Breast epithelium (tissue), 4 donors: Measurements from ENCODE around the gene RASSF1. TPM values are rescaled to one million over a fixed set of nuclear protein-coding genes. Genes with fewer than 3 reads are reported as not detected.

Experiments used
- DNase-seq, 2 donors: peaks; one replicate each; pipeline ENCODE4 v3.0.0-alpha.2; 2019; ENCODE audit warnings: low spot score in 2 of 2
- H3K27ac ChIP-seq, 2 donors: fragments of 200-600 bp; sonication (generic) in 1 of 2; one replicate each; pipeline ENCODE4 v1.5.1; 2016 to 2019; ENCODE audit warnings: mild to moderate bottlenecking in 1 of 2
- H3K27me3 ChIP-seq, 2 donors: fragments of 200-600 bp; sonication (generic) in 1 of 2; one replicate each; pipeline versions ENCODE4 v1.5.1 to v1.6.0; 2017 to 2019; ENCODE audit warnings: control low read depth in 1 of 2, mild to moderate bottlenecking in 1 of 2
- H3K36me3 ChIP-seq: fragments of 200-600 bp; one replicate; pipeline ENCODE4 v1.5.1; 2019
- H3K4me1 ChIP-seq, 2 donors: fragments of 200-600 bp; sonication (generic); one replicate each; pipeline ENCODE4 v1.5.1; 2016 to 2019; ENCODE audit warnings: control low read depth in 1 of 2
- H3K4me3 ChIP-seq, 3 donors: fragments of 200-600 bp; sonication (generic); 1 replicate in 2 of 3; 2 replicates in 1 of 3; pipeline ENCODE4 v1.5.1; 2016 to 2019; ENCODE audit warnings: mild to moderate bottlenecking in 3 of 3, moderate library complexity in 2 of 3
- H3K9me3 ChIP-seq, 2 donors: fragments of 200-600 bp; sonication (generic) in 1 of 2; one replicate each; pipeline ENCODE4 v1.5.1; 2016 to 2019; ENCODE audit warnings: control low read depth in 1 of 2
- CTCF ChIP-seq, 3 donors: fragments of 450-650 bp; IDR thresholded peaks; one replicate each; pipeline ENCODE4 v1.5.1; 2016 to 2017; ENCODE audit warnings: antibody characterized with exemption in 3 of 3, mild to moderate bottlenecking in 3 of 3, moderate library complexity in 3 of 3
- POLR2A ChIP-seq: fragments of 450-650 bp; IDR thresholded peaks from one replicate; pipeline ENCODE4 v1.6.1; 2016; ENCODE audit warnings: antibody characterized with exemption, mild to moderate bottlenecking, moderate library complexity
- POLR2AphosphoS5 ChIP-seq, 3 donors: sonication (generic); formaldehyde crosslinking; IDR thresholded peaks; one replicate each; pipeline ENCODE4 v1.6.1; 2017; ENCODE audit warnings: antibody characterized with exemption in 3 of 3
- intact Hi-C: fragments of 100-400 bp; cut with DNase I; formaldehyde crosslinking; loops from one replicate; pipeline ENCODE4 v1.15.1; 2023; ENCODE audit warnings: low total_unique reads
- total RNA-seq, 3 donors: library from RNA; depleted of rRNA; stranded (reverse); fragments of >200 nt; gene quantifications; one replicate each; pipeline ENCODE4 v1.1.0, GENCODE V29; 2016

The RASSF1 gene
- total RNA-seq, 3 donors from 2014 or later: 42.7 to 63.6 (median 49.8) TPM

- intact Hi-C loops: no loop called here
- no peak for DNase-seq
- H3K36me3 ChIP-seq: no peaks in the 10 kb centered on the region
- no peaks in the 10 kb centered on the region for H3K27me3 ChIP-seq
- no peak overlapping the region for H3K4me3 ChIP-seq
- TF ChIP-seq POLR2A (no peak), POLR2AphosphoS5 (IDR thresholded peaks at IDR 0.05) (no peak), CTCF (IDR thresholded peaks at IDR 0.05) (no peak)
- H3K4me1 ChIP-seq: no peaks in the 10 kb centered on the region
- H3K27ac ChIP-seq: no peak overlapping the region
- H3K9me3 ChIP-seq: no peaks in the 10 kb centered on the region
Observed at GRCh38 chr3:50373146-50374051, 32.8 kb upstream of the RASSF1 start.

GRCh38 chr3:50372349-50372748 lies 31.7 kb upstream of the RASSF1 start:
- no peak for DNase-seq
- no peaks in the 10 kb centered on the region for H3K27me3 ChIP-seq
- H3K9me3 ChIP-seq: no peaks in the 10 kb centered on the region
- TF ChIP-seq POLR2A (no peak), CTCF (IDR thresholded peaks at IDR 0.05) (no peak), POLR2AphosphoS5 (IDR thresholded peaks at IDR 0.05) (no peak)
- intact Hi-C loops: no loop called here
- H3K27ac ChIP-seq: no peak overlapping the region
- no peaks in the 10 kb centered on the region for H3K4me1 ChIP-seq
- H3K36me3 ChIP-seq: no peaks in the 10 kb centered on the region
- H3K4me3 ChIP-seq: no peak overlapping the region

GRCh38 chr3:50371133-50371685 lies 30.6 kb upstream of the RASSF1 start:
- TF ChIP-seq CTCF (IDR thresholded peaks at IDR 0.05) (no peak), POLR2A (no peak), POLR2AphosphoS5 (IDR thresholded peaks at IDR 0.05) (no peak)
- Histone ChIP-seq H3K27me3 (no peaks in the 10 kb centered on the region), H3K9me3 (no peaks in the 10 kb centered on the region), H3K27ac (no peak overlapping the region), H3K4me1 (no peaks in the 10 kb centered on the region), H3K4me3 (no peak overlapping the region), H3K36me3 (no peaks in the 10 kb centered on the region)
- no peak for DNase-seq
- intact Hi-C loops: no loop called here

GRCh38 chr3:50370594-50370993 lies 30.0 kb upstream of the RASSF1 start:
- Histone ChIP-seq H3K27ac (no peak overlapping the region), H3K4me3 (no peak overlapping the region), H3K36me3 (no peaks in the 10 kb centered on the region), H3K4me1 (no peaks in the 10 kb centered on the region), H3K9me3 (no peaks in the 10 kb centered on the region), H3K27me3 (no peaks in the 10 kb centered on the region)
- intact Hi-C loops: no loop called here
- no peak for DNase-seq
- TF ChIP-seq CTCF (IDR thresholded peaks at IDR 0.05) (no peak), POLR2A (no peak), POLR2AphosphoS5 (IDR thresholded peaks at IDR 0.05) (no peak)

- H3K4me1 ChIP-seq: no peaks in the 10 kb centered on the region
- no peaks in the 10 kb centered on the region for H3K36me3 ChIP-seq
- H3K27ac ChIP-seq: no peak overlapping the region
- TF ChIP-seq CTCF (IDR thresholded peaks at IDR 0.05) (no peak), POLR2A (no peak), POLR2AphosphoS5 (IDR thresholded peaks at IDR 0.05) (no peak)
- intact Hi-C loops: no loop called here
- DNase-seq: no peak
- H3K9me3 ChIP-seq: no peaks in the 10 kb centered on the region
- no peaks in the 10 kb centered on the region for H3K27me3 ChIP-seq
- H3K4me3 ChIP-seq: no peak overlapping the region
Observed at GRCh38 chr3:50369012-50369670, 28.5 kb upstream of the RASSF1 start.
